Measurements from ENCODE around the gene ACBD4. TPM values are rescaled to one million over a fixed set of nuclear protein-coding genes. Genes with fewer than 3 reads are reported as not detected.

Gene ACBD4
- polyA plus RNA-seq, 6 donors from 2014 or later = 15.4 to 27.1 (median 20.4) TPM

- Mint-ChIP-seq H3K27me3 (no peaks in the 10 kb centered on the region), H3K4me1 (peaks cover 0 to 11% (median 5%) of the 10 kb centered on the region in 3 donors), H3K4me3 (no peak overlapping the region), H3K36me3 (peaks cover 19 to 37% of the 10 kb centered on the region in 2 donors), H3K27ac (peak overlapping the region in 2 of 6 donors; percentile 70 to 71), H3K9me3 (no peaks in the 10 kb centered on the region)
- no peak for ATAC-seq (ENCODE audit: low read depth in 2 of 2)
- DNase-seq = no peak
Measured at GRCh38 chr17:45098081-45098868, 37.2 kb upstream of the ACBD4 start.

- no peaks in the 10 kb centered on the region for H3K27me3 Mint-ChIP-seq
- peak overlapping the region in 3 of 6 donors; percentile 47 to 49 (median 47) for H3K27ac Mint-ChIP-seq
- no peaks in the 10 kb centered on the region for H3K9me3 Mint-ChIP-seq
- ATAC-seq (ENCODE audit: low read depth in 2 of 2) (peak; percentile 91 to 96), DNase-seq (peak; percentile 61)
- H3K4me1 Mint-ChIP-seq = peaks cover 0 to 11% (median 5%) of the 10 kb centered on the region in 3 donors
- H3K36me3 Mint-ChIP-seq = peaks cover 19 to 42% of the 10 kb centered on the region in 2 donors
- H3K4me3 Mint-ChIP-seq = no peak overlapping the region
Measured at GRCh38 chr17:45098869-45099616, 36.4 kb upstream of the ACBD4 start.

GRCh38 chr17:45101546-45101882 lies 34.0 kb upstream of the ACBD4 start:
- Mint-ChIP-seq H3K27ac (peak overlapping the region in 1 of 6 donors; percentile 49), H3K27me3 (no peaks in the 10 kb centered on the region), H3K9me3 (no peaks in the 10 kb centered on the region), H3K4me1 (peaks cover 0 to 11% (median under 1%) of the 10 kb centered on the region in 3 donors), H3K36me3 (peaks cover 14 to 34% of the 10 kb centered on the region in 2 donors), H3K4me3 (no peak overlapping the region)
- ATAC-seq (ENCODE audit: low read depth in 2 of 2) = no peak
- DNase-seq = no peak

GRCh38 chr17:45101883-45102811 lies 33.3 kb upstream of the ACBD4 start:
- Mint-ChIP-seq H3K4me3 (no peak overlapping the region), H3K27ac (peak overlapping the region in 4 of 6 donors; percentile 40 to 73 (median 46))
- no peak for ATAC-seq (ENCODE audit: low read depth in 2 of 2)

GRCh38 chr17:45102856-45103255 lies 32.6 kb upstream of the ACBD4 start:
- H3K4me3 Mint-ChIP-seq = no peak overlapping the region
- H3K9me3 Mint-ChIP-seq = no peaks in the 10 kb centered on the region
- H3K27ac Mint-ChIP-seq = peak overlapping the region in 1 of 6 donors; percentile 73
- peaks cover 0 to 10% (median 0%) of the 10 kb centered on the region in 3 donors for H3K4me1 Mint-ChIP-seq
- DNase-seq (no peak), ATAC-seq (ENCODE audit: low read depth in 2 of 2) (no peak)
- no peaks in the 10 kb centered on the region for H3K27me3 Mint-ChIP-seq
- peaks cover 14 to 27% of the 10 kb centered on the region in 2 donors for H3K36me3 Mint-ChIP-seq

More at GRCh38 chr17:45101883-45102811, 33.3 kb upstream of the ACBD4 start:
- Mint-ChIP-seq H3K4me1 (peaks cover 0 to 11% (median 0%) of the 10 kb centered on the region in 3 donors), H3K27me3 (no peaks in the 10 kb centered on the region), H3K36me3 (peaks cover 14 to 31% of the 10 kb centered on the region in 2 donors), H3K9me3 (no peaks in the 10 kb centered on the region)
- no peak for DNase-seq

- H3K4me1 Mint-ChIP-seq = peaks cover 0 to 7% (median under 1%) of the 10 kb centered on the region in 3 donors
- DNase-seq = no peak
- H3K9me3 Mint-ChIP-seq = no peaks in the 10 kb centered on the region
- no peak overlapping the region for H3K4me3 Mint-ChIP-seq
- H3K27ac Mint-ChIP-seq = no peak overlapping the region
- H3K36me3 Mint-ChIP-seq = peaks cover 14 to 23% of the 10 kb centered on the region in 2 donors
- ATAC-seq (ENCODE audit: low read depth in 2 of 2) = no peak
- no peaks in the 10 kb centered on the region for H3K27me3 Mint-ChIP-seq
Measured at GRCh38 chr17:45103269-45103795, 32.2 kb upstream of the ACBD4 start.

GRCh38 chr17:45104029-45104428 lies 31.5 kb upstream of the ACBD4 start:
- H3K4me1 Mint-ChIP-seq = peaks cover 0 to 4% (median 3%) of the 10 kb centered on the region in 3 donors
- DNase-seq (no peak), ATAC-seq (ENCODE audit: low read depth in 2 of 2) (no peak)
- H3K27me3 Mint-ChIP-seq = no peaks in the 10 kb centered on the region
- no peaks in the 10 kb centered on the region for H3K9me3 Mint-ChIP-seq
- H3K36me3 Mint-ChIP-seq = peaks cover 9 to 22% of the 10 kb centered on the region in 2 donors
- no peak overlapping the region for H3K4me3 Mint-ChIP-seq
- no peak overlapping the region for H3K27ac Mint-ChIP-seq

- peaks cover 2 to 4% (median 3%) of the 10 kb centered on the region in 3 donors for H3K4me1 Mint-ChIP-seq
- no peak for ATAC-seq (ENCODE audit: low read depth in 2 of 2)
- peaks cover 9 to 22% of the 10 kb centered on the region in 2 donors for H3K36me3 Mint-ChIP-seq
- no peak for DNase-seq
- H3K27ac Mint-ChIP-seq = no peak overlapping the region
- no peaks in the 10 kb centered on the region for H3K27me3 Mint-ChIP-seq
- H3K4me3 Mint-ChIP-seq = no peak overlapping the region
- no peaks in the 10 kb centered on the region for H3K9me3 Mint-ChIP-seq
Measured at GRCh38 chr17:45104497-45104896, 31.0 kb upstream of the ACBD4 start.

GRCh38 chr17:45104907-45105624 lies 30.4 kb upstream of the ACBD4 start:
- H3K4me3 Mint-ChIP-seq = no peak overlapping the region
- no peak for ATAC-seq (ENCODE audit: low read depth in 2 of 2)
- H3K4me1 Mint-ChIP-seq = peaks cover 2 to 4% (median 3%) of the 10 kb centered on the region in 3 donors
- no peaks in the 10 kb centered on the region for H3K27me3 Mint-ChIP-seq
- H3K27ac Mint-ChIP-seq = no peak overlapping the region
- DNase-seq = no peak
- H3K9me3 Mint-ChIP-seq = no peaks in the 10 kb centered on the region
- H3K36me3 Mint-ChIP-seq = peaks cover 9 to 22% of the 10 kb centered on the region in 2 donors

- DNase-seq = no peak
- no peak overlapping the region for H3K4me3 Mint-ChIP-seq
- ATAC-seq (ENCODE audit: low read depth in 2 of 2) = no peak
- no peaks in the 10 kb centered on the region for H3K27me3 Mint-ChIP-seq
- H3K4me1 Mint-ChIP-seq = peaks cover 4 to 10% (median 5%) of the 10 kb centered on the region in 3 donors
- H3K36me3 Mint-ChIP-seq = peaks cover 9 to 22% of the 10 kb centered on the region in 2 donors
- H3K9me3 Mint-ChIP-seq = no peaks in the 10 kb centered on the region
- H3K27ac Mint-ChIP-seq = no peak overlapping the region
Measured at GRCh38 chr17:45106096-45106495, 29.4 kb upstream of the ACBD4 start.

- Mint-ChIP-seq H3K36me3 (peaks cover 9 to 21% of the 10 kb centered on the region in 2 donors), H3K9me3 (no peaks in the 10 kb centered on the region), H3K27me3 (no peaks in the 10 kb centered on the region), H3K27ac (peak overlapping the region in 1 of 6 donors; percentile 28), H3K4me3 (peak overlapping the region in 2 of 8 donors; percentile 9 to 47), H3K4me1 (peaks cover 7 to 15% (median 8%) of the 10 kb centered on the region in 3 donors)
- ATAC-seq (ENCODE audit: low read depth in 2 of 2) (no peak), DNase-seq (no peak)
Measured at GRCh38 chr17:45106582-45106981, 28.9 kb upstream of the ACBD4 start.

GRCh38 chr17:45107293-45108010 lies 28.0 kb upstream of the ACBD4 start:
- H3K4me1 Mint-ChIP-seq = peaks cover 11 to 24% (median 17%) of the 10 kb centered on the region in 3 donors
- H3K36me3 Mint-ChIP-seq = peaks cover 2 to 13% of the 10 kb centered on the region in 2 donors
- no peak overlapping the region for H3K4me3 Mint-ChIP-seq
- no peaks in the 10 kb centered on the region for H3K27me3 Mint-ChIP-seq
- H3K27ac Mint-ChIP-seq = no peak overlapping the region
- no peaks in the 10 kb centered on the region for H3K9me3 Mint-ChIP-seq
- ATAC-seq (ENCODE audit: low read depth in 2 of 2) (no peak), DNase-seq (no peak)
